22Rv1 (cell line): ENCODE measurements around the gene ARMC10.

Experiments used
- CTCF ChIP-seq: fragments of 450-650 bp; IDR thresholded peaks from 2 replicates; pipeline ENCODE4 v1.5.1; 2017; ENCODE audit warnings: mild to moderate bottlenecking
- ZFX ChIP-seq: fragments of 450-650 bp; IDR thresholded peaks from 2 replicates; pipeline ENCODE4 v1.6.1; 2017; ENCODE audit warnings: antibody characterized with exemption, borderline replicate concordance

DNA sequence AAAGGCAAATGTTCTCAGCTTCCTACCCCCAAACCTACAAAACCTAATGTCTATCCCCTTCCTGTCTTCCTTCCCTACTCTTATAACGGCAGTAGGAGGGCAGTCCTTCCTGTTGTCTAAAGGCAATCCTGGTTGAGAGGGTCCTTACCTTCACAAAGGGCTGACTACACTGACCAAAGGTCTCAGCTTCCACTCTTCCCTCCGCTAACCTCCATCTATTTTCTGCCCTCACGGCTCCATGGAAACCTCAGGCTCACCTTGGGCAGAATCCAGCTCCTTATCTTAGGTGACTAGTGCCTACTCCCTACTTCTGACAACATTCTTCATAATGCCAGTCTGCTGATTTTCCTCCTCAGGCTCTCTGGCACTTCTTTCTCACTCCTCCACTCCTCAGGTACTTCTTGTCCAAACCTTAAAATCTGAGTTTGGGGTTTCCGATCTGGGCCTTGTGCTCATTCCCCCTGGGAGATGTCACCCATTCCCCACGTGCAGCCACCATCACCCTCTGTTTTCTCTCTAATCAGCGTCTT, 886 bp upstream of the ARMC10 start:
- TF ChIP-seq CTCF = no peak
- TF ChIP-seq ZFX = no peak
